GM18508 (cell line): ENCODE measurements around the gene UBC.
"Not testable (repeated sequence)": the region's sequence is repeated elsewhere in the genome, so short reads cannot be mapped to it uniquely, and the experiment has no call there.

ENCODE experiments used
- ATAC-seq: cut with Tn5 transposase; IDR thresholded peaks from one replicate; pipeline ENCODE4 v1.9.1; 2021; ENCODE audit warnings: moderate number of reproducible peaks; ENCODE audit not compliant: insufficient read depth, unreplicated experiment

Gene UBC

GRCh38 chr12:124916374-124917134, 2.1 kb upstream of the UBC start:
- ATAC-seq = no peak

DNA sequence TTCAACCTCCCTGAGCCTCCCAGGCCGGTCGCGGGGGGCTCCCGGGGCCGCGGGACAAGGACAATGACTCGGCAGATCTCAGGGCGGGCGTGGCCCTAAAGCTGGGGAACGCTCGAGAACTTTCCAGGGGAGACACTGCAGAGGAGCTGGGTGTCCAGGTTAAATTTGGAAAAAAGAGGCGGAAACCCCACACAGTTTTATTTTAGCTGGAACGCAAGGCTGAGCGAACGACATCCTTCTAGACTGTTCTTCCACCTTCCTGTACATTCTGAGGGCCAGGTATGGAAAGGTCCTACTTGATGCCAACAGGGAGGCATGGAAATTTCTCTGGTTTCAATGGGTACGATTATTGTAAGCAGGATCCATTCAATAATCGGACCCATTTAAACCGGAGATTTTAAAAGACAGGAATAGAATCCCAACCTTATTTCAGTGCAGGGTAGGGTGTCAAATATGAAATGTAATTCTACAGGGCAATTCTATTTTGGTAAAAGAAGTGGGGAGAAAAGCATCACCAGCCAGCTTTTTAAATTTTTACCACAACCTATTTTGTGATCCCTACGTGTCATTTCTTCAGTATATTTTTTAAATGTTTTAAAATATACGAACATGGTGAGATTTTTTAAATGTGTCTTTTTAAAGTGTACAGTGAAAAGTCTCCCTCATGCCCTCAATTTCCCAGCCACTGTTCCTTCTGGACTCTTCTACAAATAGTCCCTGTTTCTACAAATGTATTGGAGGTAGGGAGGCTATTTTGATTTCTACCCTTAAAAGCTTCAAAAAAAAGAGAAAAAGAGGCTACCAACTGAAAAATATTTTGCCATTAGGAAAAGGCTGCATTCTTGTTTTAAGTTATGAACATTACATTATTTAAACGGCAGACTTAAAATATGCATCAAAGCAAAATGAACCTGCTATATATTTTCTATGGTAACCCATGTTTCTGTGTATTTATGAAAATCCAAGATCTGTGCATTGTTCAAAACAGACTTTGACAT, 1.1 kb upstream of the UBC start:
- no peak for ATAC-seq

- ATAC-seq = no peak
These were observed 717 bp downstream of the UBC start for GRCh38 chr12:124913474-124914391.

- ATAC-seq = not testable (repeated sequence)
These were observed 1.7 kb downstream of the UBC start for GRCh38 chr12:124912529-124913287.

GRCh38 chr12:124911521-124911920, 2.9 kb downstream of the UBC start:
- not testable (repeated sequence) for ATAC-seq

DNA sequence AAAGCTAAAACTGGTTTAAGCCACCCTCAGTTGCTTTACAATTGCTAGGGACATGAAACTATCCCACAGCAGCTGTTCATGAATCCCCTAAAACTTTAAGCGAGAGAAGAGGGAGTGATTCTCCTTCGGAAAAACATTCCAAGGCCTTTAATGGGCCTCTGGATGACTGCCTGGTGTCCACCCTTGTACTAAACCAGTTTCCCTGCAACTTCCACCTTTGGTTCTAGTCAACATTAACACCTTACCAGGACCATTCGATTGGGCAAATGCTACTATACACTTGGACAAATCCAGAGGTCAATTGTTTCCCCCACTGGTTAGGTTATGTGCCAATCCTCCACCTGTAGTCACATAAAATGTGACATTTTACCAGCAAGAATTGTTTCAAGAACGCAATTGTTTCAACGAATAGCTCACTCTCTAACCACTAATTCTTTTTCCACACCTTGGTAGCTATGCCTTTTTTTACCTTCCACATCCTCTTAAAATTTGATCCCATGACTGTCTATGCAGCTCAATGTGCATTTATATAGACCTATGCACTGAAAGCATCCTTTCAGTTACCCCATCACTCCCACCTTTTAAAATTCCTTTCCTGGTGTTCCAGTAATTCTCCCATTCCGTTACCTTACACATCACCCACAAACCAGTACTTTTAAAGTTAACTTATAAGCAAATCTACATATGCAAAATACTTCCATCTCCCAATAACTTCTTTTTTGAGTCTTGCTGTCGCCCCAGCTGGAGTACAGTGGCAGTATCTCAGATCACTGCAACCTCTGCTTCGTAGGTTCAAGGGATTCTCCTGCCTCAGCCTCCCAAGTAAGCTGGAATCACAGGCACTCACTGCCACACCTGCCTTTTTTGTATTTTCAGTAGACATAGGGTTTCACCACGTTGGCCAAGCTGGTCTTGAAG, 3.6 kb downstream of the UBC start:
- no peak for ATAC-seq

DNA sequence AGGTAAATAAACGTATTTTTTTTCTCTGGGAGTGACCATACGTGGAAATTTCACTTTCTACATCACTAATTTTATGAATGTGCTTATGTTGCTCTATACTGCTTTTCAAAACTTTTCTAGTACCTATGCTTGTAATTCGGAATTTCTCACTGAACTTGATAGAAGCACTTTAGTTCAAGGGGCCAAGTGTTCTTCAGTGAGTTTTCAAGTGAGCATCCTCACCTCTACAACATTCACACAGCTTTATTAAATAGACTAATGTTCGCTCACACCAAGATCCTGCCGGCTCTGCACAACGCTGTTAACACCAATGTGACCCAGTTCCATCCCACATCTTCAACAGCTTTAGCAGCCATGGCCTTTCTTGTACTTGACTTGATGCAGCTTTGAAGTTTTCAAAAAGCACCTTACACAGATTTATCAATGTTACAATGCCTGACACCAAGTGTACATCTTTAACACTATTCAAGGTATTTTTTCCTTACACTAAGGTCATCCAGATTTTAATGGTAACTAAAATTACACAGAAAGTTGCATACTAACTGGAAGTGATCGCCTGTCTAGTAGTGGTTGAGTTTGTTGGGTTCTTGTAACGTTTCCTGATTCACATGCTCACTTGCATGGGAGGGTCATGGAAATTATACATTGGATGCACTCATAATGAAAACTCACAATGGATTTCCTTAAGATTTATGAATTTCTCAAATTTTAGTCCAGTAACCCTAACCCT, 4.5 kb downstream of the UBC start:
- ATAC-seq = no peak

GRCh38 chr12:124906606-124907261, 7.7 kb downstream of the UBC start:
- ATAC-seq = peak; percentile 39

GRCh38 chr12:124904306-124905098, 9.9 kb downstream of the UBC start:
- no peak for ATAC-seq

- no peak for ATAC-seq
These were observed 11.5 kb downstream of the UBC start for GRCh38 chr12:124902916-124903315.

DNA sequence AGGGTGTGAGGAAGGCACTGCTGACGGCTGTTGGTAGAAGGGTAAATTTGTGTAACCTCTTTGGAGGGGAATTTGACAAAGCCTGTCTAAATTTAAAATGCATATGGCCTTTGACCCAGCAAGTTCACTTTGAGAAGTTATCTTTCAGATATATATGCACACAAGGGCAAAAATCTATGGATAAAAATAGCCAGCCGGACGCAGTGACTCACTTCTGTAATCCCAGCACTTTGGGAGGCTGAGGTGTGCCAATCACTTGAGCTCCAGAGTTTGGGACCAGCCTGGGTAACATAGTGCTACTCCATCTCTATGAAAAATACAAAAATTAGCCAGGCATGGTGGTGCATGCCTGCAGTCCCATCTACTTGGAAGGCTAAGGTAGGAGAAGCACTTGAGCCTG, 13.4 kb downstream of the UBC start:
- ATAC-seq = no peak

- not testable (repeated sequence) for ATAC-seq
These were observed 14.1 kb downstream of the UBC start for GRCh38 chr12:124900345-124900795.

DNA sequence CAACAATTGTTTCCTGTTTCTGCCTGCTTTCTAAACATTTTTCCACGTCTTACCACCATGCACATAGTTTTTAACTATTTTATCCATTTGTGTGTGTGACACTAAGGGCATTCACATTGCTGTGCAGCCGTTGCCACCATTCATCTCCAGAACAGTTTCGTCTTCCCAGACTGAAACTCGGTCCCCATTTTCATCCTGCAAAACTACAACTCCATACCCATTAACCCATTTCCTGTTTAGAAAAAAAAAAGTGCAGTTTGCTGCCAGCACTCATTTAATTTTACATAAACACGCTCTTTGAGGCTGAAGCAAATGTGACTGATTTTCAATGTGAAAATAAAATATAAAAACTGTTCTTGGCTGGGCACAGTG, 15.5 kb downstream of the UBC start:
- no peak for ATAC-seq

GRCh38 chr12:124898200-124898922, 16.1 kb downstream of the UBC start:
- ATAC-seq = no peak

DNA sequence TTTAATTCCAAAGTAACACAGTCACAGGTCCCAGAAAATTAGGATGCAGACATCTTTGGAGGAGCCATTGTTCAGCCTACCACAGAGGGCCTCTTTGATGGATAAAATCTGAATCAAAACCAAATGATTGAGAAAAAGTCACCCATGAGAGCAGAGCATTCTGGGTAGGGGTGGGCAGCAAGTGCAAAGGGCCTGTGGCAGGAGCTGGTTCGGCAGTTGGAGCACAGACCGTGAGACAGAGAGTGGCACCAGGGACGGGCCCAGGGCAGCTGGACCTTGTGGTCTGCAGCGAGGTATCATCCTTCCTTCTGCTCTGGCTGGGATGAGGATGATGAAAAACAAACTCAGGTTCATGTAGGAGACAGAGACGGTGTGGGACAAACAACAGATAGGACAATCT, 18.0 kb downstream of the UBC start:
- no peak for ATAC-seq
